Endothelial cell of umbilical vein (primary cell): ENCODE measurements around the gene LAMB3.

ENCODE experiments used
- JUN ChIP-seq: IDR thresholded peaks from 2 replicates; pipeline ENCODE4 v1.6.1; 2011; ENCODE audit warnings: borderline replicate concordance, low read depth; ENCODE audit not compliant: insufficient read length, insufficient read depth
- POLR2A ChIP-seq: IDR thresholded peaks from 2 replicates; pipeline ENCODE4 v1.6.1; 2012; ENCODE audit warnings: low read depth, mild to moderate bottlenecking, control low read depth, low read length
- POLR2AphosphoS5 ChIP-seq: IDR thresholded peaks from 2 replicates; pipeline ENCODE4 v1.6.1; 2012; ENCODE audit warnings: low read depth, mild to moderate bottlenecking, control low read depth, low read length, moderate library complexity; ENCODE audit not compliant: insufficient read depth
- TF ChIP-seq, protein P1 (sequence below), 2 donors: IDR thresholded peaks; 1 replicate in 1 of 2; 2 replicates in 1 of 2; pipeline ENCODE4 v1.5.1; 2011; ENCODE audit warnings: low read length in 2 of 2, mild to moderate bottlenecking in 2 of 2, moderate library complexity in 2 of 2, control low read depth in 1 of 2, inconsistent platforms in 1 of 2, low read depth in 1 of 2; ENCODE audit not compliant: insufficient read depth in 1 of 2; ENCODE audit errors: extremely low read depth in 1 of 2
- TF ChIP-seq, protein P2 (sequence below): IDR thresholded peaks from 2 replicates; pipeline ENCODE4 v1.6.1; 2011; ENCODE audit not compliant: insufficient read depth, insufficient read length

- TF ChIP-seq, protein P1, sequence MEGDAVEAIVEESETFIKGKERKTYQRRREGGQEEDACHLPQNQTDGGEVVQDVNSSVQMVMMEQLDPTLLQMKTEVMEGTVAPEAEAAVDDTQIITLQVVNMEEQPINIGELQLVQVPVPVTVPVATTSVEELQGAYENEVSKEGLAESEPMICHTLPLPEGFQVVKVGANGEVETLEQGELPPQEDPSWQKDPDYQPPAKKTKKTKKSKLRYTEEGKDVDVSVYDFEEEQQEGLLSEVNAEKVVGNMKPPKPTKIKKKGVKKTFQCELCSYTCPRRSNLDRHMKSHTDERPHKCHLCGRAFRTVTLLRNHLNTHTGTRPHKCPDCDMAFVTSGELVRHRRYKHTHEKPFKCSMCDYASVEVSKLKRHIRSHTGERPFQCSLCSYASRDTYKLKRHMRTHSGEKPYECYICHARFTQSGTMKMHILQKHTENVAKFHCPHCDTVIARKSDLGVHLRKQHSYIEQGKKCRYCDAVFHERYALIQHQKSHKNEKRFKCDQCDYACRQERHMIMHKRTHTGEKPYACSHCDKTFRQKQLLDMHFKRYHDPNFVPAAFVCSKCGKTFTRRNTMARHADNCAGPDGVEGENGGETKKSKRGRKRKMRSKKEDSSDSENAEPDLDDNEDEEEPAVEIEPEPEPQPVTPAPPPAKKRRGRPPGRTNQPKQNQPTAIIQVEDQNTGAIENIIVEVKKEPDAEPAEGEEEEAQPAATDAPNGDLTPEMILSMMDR (IDR thresholded peaks at IDR 0.05; ENCODE audit: extremely low read depth in 1 of 2, insufficient read depth in 1 of 2, low read depth in 1 of 2, low read length in 2 of 2): no peak
- no peak for TF ChIP-seq POLR2A
- TF ChIP-seq POLR2AphosphoS5: no peak
- TF ChIP-seq, protein P2, sequence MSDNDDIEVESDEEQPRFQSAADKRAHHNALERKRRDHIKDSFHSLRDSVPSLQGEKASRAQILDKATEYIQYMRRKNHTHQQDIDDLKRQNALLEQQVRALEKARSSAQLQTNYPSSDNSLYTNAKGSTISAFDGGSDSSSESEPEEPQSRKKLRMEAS: no peak
- TF ChIP-seq JUN: no peak
Measured at GRCh38 chr1:209622841-209623829, 29.1 kb downstream of the LAMB3 start.
